Stomach (tissue), 4 donors: ENCODE measurements around the gene HBE1.

Source experiments
- EP300 ChIP-seq: sonication (generic); formaldehyde crosslinking; IDR thresholded peaks from one replicate; pipeline ENCODE4 v1.6.1; 2017; ENCODE audit warnings: antibody characterized with exemption
- POLR2A ChIP-seq, 4 donors: fragments of 450-650 bp; IDR thresholded peaks; one replicate each; pipeline ENCODE4 v1.6.1; 2016; ENCODE audit warnings: antibody characterized with exemption in 4 of 4, control low read depth in 2 of 4, mild to moderate bottlenecking in 1 of 4, moderate library complexity in 1 of 4
- POLR2AphosphoS5 ChIP-seq, 3 donors: sonication (generic); formaldehyde crosslinking; IDR thresholded peaks; one replicate each; pipeline ENCODE4 v1.6.1; 2016; ENCODE audit warnings: antibody characterized with exemption in 3 of 3
- TF ChIP-seq, protein P1 (sequence below), 7 experiments: fragments of 450-650 bp in 4 of 7; fragments of 200-600 bp in 3 of 7; sonication (generic) in 3 of 7; IDR thresholded peaks; one replicate each; pipeline ENCODE4 v1.5.1; 2016 to 2019; ENCODE audit warnings: antibody characterized with exemption in 7 of 7, control low read depth in 2 of 7, mild to moderate bottlenecking in 1 of 7

DNA sequence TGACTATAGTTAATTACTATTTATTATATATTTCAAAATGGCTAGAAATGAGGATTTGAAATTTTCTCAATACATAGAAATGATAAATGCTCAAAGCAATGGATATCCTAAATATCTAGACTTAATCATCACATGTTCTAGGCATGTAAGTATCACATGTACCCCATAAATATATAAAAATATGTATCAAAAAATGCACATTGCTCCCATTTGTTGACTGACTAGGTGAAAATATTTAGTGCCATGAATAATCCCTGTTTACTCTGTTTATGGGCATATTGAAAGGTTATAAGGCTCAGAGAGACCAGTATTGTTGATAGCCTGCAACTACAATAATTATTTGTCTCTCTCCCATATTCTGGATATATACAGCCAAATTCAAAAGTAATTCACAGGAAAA is 3.1 kb downstream of the HBE1 start:
- TF ChIP-seq EP300 (no peak), POLR2AphosphoS5 (IDR thresholded peaks at IDR 0.05) (no peak), POLR2A (IDR thresholded peaks at IDR 0.05) (no peak)
- TF ChIP-seq, protein P1, sequence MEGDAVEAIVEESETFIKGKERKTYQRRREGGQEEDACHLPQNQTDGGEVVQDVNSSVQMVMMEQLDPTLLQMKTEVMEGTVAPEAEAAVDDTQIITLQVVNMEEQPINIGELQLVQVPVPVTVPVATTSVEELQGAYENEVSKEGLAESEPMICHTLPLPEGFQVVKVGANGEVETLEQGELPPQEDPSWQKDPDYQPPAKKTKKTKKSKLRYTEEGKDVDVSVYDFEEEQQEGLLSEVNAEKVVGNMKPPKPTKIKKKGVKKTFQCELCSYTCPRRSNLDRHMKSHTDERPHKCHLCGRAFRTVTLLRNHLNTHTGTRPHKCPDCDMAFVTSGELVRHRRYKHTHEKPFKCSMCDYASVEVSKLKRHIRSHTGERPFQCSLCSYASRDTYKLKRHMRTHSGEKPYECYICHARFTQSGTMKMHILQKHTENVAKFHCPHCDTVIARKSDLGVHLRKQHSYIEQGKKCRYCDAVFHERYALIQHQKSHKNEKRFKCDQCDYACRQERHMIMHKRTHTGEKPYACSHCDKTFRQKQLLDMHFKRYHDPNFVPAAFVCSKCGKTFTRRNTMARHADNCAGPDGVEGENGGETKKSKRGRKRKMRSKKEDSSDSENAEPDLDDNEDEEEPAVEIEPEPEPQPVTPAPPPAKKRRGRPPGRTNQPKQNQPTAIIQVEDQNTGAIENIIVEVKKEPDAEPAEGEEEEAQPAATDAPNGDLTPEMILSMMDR (IDR thresholded peaks at IDR 0.05), result no peak
